SH-SY5Y (cell line): ENCODE measurements around the gene CCR4.

Experiments
- GATA2 ChIP-seq: IDR thresholded peaks from 2 replicates; pipeline ENCODE4 v1.6.1; 2011; ENCODE audit warnings: mild to moderate bottlenecking, low read depth, low read length
- GATA3 ChIP-seq: IDR thresholded peaks from 2 replicates; pipeline ENCODE4 v1.6.1; 2011; ENCODE audit warnings: low read depth, mild to moderate bottlenecking, low read length, moderate library complexity

- TF ChIP-seq GATA3 (no peak), GATA2 (no peak)
Measured at GRCh38 chr3:32947789-32948238, 3.6 kb upstream of the CCR4 start.
